Parathyroid adenoma (tissue), 2 donors: ENCODE data around the gene KRT17.
"Not testable (repeated sequence)": the region's sequence is repeated elsewhere in the genome, so short reads cannot be mapped to it uniquely, and the experiment has no call there.

Source experiments
- H2AFZ ChIP-seq: fragments of 300-600 bp; sonication (generic); one replicate; pipeline ENCODE4 v1.7.0; 2017; ENCODE audit warnings: antibody characterized with exemption, mild to moderate bottlenecking
- H3K27ac ChIP-seq: fragments of 300-600 bp; sonication (generic); one replicate; pipeline ENCODE4 v1.7.0; 2017
- H3K27me3 ChIP-seq: fragments of 300-600 bp; sonication (generic); one replicate; pipeline ENCODE4 v1.7.0; 2017; ENCODE audit warnings: low read length; ENCODE audit not compliant: control insufficient read depth, insufficient read depth
- H3K36me3 ChIP-seq: fragments of 300-600 bp; sonication (generic); one replicate; pipeline ENCODE4 v1.7.0; 2017; ENCODE audit warnings: low read length; ENCODE audit not compliant: control insufficient read depth, insufficient read depth
- H3K4me1 ChIP-seq: fragments of 300-600 bp; sonication (generic); one replicate; pipeline ENCODE4 v1.7.0; 2017; ENCODE audit warnings: control low read depth
- H3K4me2 ChIP-seq: fragments of 300-600 bp; sonication (generic); one replicate; pipeline ENCODE4 v1.7.0; 2017; ENCODE audit warnings: low read length
- H3K4me3 ChIP-seq: fragments of 300-600 bp; sonication (generic); one replicate; pipeline ENCODE4 v1.7.0; 2017; ENCODE audit warnings: low read depth, low read length
- H3K79me2 ChIP-seq: fragments of 300-600 bp; sonication (generic); one replicate; pipeline ENCODE4 v1.7.0; 2017; ENCODE audit warnings: control low read depth
- H3K9ac ChIP-seq: fragments of 300-600 bp; sonication (generic); one replicate; pipeline ENCODE4 v1.7.0; 2017; ENCODE audit warnings: mild to moderate bottlenecking
- H3K9me3 ChIP-seq: fragments of 300-600 bp; sonication (generic); one replicate; pipeline ENCODE4 v1.7.0; 2017; ENCODE audit warnings: low read length; ENCODE audit not compliant: control insufficient read depth
- TF ChIP-seq, protein P1 (sequence below): fragments of 300-600 bp; sonication (generic); IDR thresholded peaks from one replicate; pipeline ENCODE4 v1.7.0; 2017; ENCODE audit warnings: antibody characterized with exemption, mild to moderate bottlenecking
- donor health status: primary hyperparathyroidism.

Gene KRT17

DNA sequence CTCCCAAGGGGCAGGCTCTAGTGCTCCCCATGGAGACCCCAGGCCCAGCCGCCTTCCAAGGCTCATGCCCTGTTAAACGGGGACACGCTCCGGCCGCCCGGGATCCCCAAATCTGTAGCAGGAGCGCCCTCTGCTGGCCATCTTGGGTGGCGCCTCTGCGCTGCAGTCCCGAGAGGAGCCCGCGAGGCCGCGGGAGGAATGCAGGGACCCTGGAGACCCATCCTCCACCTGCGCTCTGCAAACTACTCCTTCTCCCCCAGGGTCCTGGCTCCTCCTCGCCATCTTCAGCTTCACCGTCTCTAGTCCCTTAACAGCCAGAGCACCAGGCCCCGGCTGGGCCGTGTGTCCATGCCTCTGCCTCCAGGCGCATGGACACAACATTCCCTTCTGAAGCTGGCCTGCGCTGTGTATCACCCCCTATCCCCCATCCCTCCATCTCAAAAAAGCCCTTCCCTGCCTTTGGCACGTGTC, 23.6 kb upstream of the KRT17 start:
- Histone ChIP-seq H3K27ac (peak overlapping the region; percentile 22), H3K4me2 (peak overlapping the region; percentile 71), H3K79me2 (no peaks in the 10 kb centered on the region), H3K27me3 (no peaks in the 10 kb centered on the region), H3K9me3 (no peaks in the 10 kb centered on the region), H3K9ac (no peak overlapping the region), H3K36me3 (no peaks in the 10 kb centered on the region), H3K4me1 (peaks cover 23% of the 10 kb centered on the region), H3K4me3 (peak overlapping the region; percentile 23), H2AFZ (peak overlapping the region; percentile 97)
- TF ChIP-seq, protein P1, sequence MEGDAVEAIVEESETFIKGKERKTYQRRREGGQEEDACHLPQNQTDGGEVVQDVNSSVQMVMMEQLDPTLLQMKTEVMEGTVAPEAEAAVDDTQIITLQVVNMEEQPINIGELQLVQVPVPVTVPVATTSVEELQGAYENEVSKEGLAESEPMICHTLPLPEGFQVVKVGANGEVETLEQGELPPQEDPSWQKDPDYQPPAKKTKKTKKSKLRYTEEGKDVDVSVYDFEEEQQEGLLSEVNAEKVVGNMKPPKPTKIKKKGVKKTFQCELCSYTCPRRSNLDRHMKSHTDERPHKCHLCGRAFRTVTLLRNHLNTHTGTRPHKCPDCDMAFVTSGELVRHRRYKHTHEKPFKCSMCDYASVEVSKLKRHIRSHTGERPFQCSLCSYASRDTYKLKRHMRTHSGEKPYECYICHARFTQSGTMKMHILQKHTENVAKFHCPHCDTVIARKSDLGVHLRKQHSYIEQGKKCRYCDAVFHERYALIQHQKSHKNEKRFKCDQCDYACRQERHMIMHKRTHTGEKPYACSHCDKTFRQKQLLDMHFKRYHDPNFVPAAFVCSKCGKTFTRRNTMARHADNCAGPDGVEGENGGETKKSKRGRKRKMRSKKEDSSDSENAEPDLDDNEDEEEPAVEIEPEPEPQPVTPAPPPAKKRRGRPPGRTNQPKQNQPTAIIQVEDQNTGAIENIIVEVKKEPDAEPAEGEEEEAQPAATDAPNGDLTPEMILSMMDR: peak; percentile 99

DNA sequence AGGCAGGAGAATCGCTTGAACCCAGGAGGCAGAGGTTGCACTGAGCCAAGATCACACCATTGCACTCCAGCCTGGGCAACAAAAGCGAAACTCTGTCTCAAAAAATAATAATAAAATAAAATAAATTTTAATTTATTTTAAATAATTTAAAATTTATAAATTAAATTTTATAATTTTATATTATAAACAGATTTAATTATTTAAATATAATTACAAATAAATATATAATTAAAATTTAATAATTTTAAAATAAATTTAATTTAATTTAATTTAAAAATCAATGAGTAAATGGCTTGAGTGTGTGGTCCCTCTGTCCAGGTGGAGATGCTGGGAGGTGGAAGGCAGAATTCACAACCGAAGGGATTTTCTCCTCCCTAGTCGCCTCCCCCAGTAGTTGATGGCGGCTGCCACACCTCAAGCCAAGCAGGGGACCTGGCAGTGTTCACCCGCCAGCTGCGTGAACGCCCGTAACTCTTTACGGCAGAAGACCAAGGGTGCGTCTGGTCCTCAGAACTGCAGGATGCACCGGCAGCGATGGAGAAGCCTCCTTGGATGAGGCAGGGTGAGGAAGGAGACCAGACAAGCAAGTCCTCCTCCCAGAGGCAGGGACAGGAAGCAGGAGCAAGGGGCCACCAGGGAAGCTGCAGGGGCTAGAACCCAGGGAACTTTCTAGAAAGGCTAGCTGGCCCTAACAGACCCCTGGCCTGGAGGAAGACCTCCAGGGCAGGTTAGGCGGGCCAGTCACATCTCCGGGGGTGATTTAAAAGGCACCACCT, 22.9 kb upstream of the KRT17 start:
- no peak overlapping the region for H3K9ac ChIP-seq
- H3K4me2 ChIP-seq: no peak overlapping the region
- H3K9me3 ChIP-seq: no peaks in the 10 kb centered on the region
- no peak overlapping the region for H3K27ac ChIP-seq
- peak overlapping the region; percentile 97 for H2AFZ ChIP-seq
- H3K79me2 ChIP-seq: no peaks in the 10 kb centered on the region
- TF ChIP-seq, protein P1: no peak
- no peak overlapping the region for H3K4me3 ChIP-seq
- no peaks in the 10 kb centered on the region for H3K27me3 ChIP-seq
- peaks cover 17% of the 10 kb centered on the region for H3K4me1 ChIP-seq
- no peaks in the 10 kb centered on the region for H3K36me3 ChIP-seq

DNA sequence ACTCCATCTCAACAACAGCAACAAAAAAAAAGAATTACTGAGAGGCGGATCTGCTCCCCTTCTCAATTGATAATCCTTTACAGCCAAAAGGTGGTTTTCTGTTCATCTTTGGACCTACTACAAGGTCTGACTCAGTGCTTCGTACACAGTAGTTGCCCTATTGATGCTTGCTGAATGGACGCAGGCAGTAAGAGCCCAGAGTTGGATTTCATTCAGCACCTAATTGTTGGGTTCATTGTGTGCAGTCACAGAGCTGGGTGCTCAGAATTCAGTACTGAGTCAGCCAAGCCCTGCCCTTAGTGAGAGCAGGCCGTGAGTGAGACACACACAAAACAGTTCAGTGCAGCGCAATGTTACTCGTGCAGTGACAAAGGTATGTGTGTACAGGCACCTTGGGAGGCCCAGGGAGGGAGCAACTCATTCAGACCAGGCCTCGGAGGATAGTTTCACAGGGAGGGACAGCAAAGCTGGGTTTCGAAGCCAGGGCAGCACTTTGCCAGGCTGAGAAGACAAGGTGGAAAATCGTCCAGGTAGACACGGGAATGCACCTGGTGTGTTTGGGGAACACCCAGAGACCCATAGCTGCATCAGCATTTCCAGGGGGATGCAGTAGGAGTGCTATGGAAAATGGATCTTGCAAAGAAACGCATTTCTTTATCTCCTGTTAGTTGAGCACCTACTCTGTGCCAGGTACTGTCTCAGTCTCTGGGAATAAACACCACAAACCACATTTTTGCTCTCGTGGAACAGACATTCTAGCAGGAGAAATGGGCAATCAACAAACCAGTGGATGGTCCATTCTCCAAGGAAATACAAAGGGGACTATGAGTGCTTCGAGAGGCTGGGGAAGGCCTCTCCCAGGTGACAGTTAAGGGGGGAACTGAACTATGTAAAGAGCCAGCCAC, 18.1 kb upstream of the KRT17 start:
- Histone ChIP-seq H3K4me2 (no peak overlapping the region), H3K9me3 (no peaks in the 10 kb centered on the region), H3K9ac (no peak overlapping the region), H3K4me3 (no peak overlapping the region), H3K27me3 (no peaks in the 10 kb centered on the region), H3K36me3 (no peaks in the 10 kb centered on the region), H2AFZ (no peak overlapping the region), H3K4me1 (no peaks in the 10 kb centered on the region), H3K79me2 (no peaks in the 10 kb centered on the region), H3K27ac (no peak overlapping the region)
- TF ChIP-seq, protein P1: no peak

DNA sequence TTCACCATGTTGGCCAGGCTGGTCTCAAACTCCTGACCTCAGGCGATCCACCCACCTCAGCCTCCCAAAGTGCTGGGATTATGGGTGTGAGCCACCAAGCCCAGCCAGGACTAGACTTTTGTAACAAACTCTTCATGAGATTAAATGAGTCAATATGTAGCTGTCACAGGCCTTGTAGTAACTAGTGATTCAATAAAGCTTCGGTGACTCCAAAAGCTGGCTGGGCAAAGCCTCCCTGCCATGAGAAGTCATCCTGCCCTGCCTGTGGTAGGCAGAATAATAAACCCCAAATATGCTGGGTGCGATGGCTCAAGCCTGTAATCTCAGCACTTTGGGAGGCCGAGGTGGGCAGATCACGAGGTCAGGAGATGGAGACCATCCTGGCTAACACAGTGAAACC, 16.2 kb upstream of the KRT17 start:
- not testable (repeated sequence) for H3K4me2 ChIP-seq, H3K79me2 ChIP-seq, H3K27me3 ChIP-seq, H3K36me3 ChIP-seq, H3K4me3 ChIP-seq, H3K27ac ChIP-seq, H3K9me3 ChIP-seq, H2AFZ ChIP-seq, H3K9ac ChIP-seq, H3K4me1 ChIP-seq
